ENCODE data around the gene NECAB2. TPM values are rescaled to one million over a fixed set of nuclear protein-coding genes. Genes with fewer than 3 reads are reported as not detected.

NECAB2 gene
- total and polyA plus RNA-seq, 4 donors: 0.10 to 0.57 (median 0.39) TPM

GRCh38 chr16:84049403-84050060 lies 81.5 kb downstream of the NECAB2 start:
- DNase-seq (no peak), ATAC-seq (ENCODE audit: insufficient read depth, low FRiP score) (no peak)
- WGBS, 2 donors: 88 to 94% methylated on average over 13 of the region's 13 CpGs
- no peaks in the 10 kb centered on the region for H3K4me1 ChIP-seq (ENCODE audit: control insufficient read depth in 5 of 5, insufficient read depth in 5 of 5, low read length in 5 of 5)
- H3K4me3 ChIP-seq: no peak overlapping the region
- peaks cover 0 to under 1% (median 0%) of the 10 kb centered on the region in 3 donors for H3K27me3 ChIP-seq (ENCODE audit: control insufficient read depth in 3 of 3, insufficient read depth in 3 of 3, low read length in 2 of 3)
- peaks cover 3 to 36% (median 6%) of the 10 kb centered on the region in 4 donors for H3K36me3 ChIP-seq (ENCODE audit: control insufficient read depth in 4 of 4, insufficient read depth in 4 of 4, low read length in 4 of 4)
- H3K9me3 ChIP-seq (ENCODE audit: control insufficient read depth in 4 of 4, insufficient read depth in 3 of 4, low read length in 3 of 4): no peaks in the 10 kb centered on the region
- TF ChIP-seq CTCF (IDR thresholded peaks at IDR 0.05; ENCODE audit: control extremely low read depth, extremely low read depth): no peak
- H3K9ac ChIP-seq (ENCODE audit: insufficient read depth in 1 of 2, low read length in 2 of 2): no peak overlapping the region
- H3K27ac ChIP-seq (ENCODE audit: low read depth in 1 of 2, low read length in 1 of 2): no peak overlapping the region

DNA sequence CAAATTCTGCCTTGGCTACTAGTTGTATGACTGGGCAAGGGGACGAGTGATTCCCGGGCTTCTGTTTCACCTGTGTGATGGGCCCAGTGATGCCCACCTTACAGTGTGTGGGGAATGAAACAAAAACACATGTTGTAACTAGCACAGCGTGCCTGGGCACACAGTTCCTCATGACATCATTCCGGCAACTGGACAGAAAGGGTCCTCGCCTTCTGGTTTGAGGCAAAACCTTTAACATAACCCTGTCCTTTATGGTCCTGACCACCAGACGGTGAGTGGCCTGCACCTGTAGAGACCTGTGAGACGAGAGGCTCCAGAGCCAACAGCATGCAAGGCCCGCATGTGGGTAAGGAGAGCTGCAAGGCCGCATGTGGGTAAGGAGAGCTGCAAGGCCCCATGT lies 82.3 kb downstream of the NECAB2 start:
- Histone ChIP-seq H3K36me3 (ENCODE audit: control insufficient read depth in 4 of 4, insufficient read depth in 4 of 4, low read length in 4 of 4) (peaks cover 3 to 43% (median 10%) of the 10 kb centered on the region in 4 donors), H3K4me3 (no peak overlapping the region), H3K27ac (ENCODE audit: low read depth in 1 of 2, low read length in 1 of 2) (no peak overlapping the region), H3K4me1 (ENCODE audit: control insufficient read depth in 5 of 5, insufficient read depth in 5 of 5, low read length in 5 of 5) (peaks cover 0 to 2% (median 0%) of the 10 kb centered on the region in 5 donors), H3K27me3 (ENCODE audit: control insufficient read depth in 3 of 3, insufficient read depth in 3 of 3, low read length in 2 of 3) (no peaks in the 10 kb centered on the region), H3K9ac (ENCODE audit: insufficient read depth in 1 of 2, low read length in 2 of 2) (no peak overlapping the region), H3K9me3 (ENCODE audit: control insufficient read depth in 4 of 4, insufficient read depth in 3 of 4, low read length in 3 of 4) (no peaks in the 10 kb centered on the region)
- TF ChIP-seq CTCF (IDR thresholded peaks at IDR 0.05; ENCODE audit: control extremely low read depth, extremely low read depth): no peak
- DNase-seq (no peak), ATAC-seq (ENCODE audit: insufficient read depth, low FRiP score) (no peak)
- WGBS, 2 donors: 87 to 95% methylated on average over 9 of the region's 9 CpGs

- Histone ChIP-seq H3K9ac (ENCODE audit: insufficient read depth in 1 of 2, low read length in 2 of 2) (no peak overlapping the region), H3K36me3 (ENCODE audit: control insufficient read depth in 4 of 4, insufficient read depth in 4 of 4, low read length in 4 of 4) (peaks cover 3 to 54% (median 19%) of the 10 kb centered on the region in 4 donors), H3K4me1 (ENCODE audit: control insufficient read depth in 5 of 5, insufficient read depth in 5 of 5, low read length in 5 of 5) (peaks cover 0 to 8% (median 0%) of the 10 kb centered on the region in 5 donors), H3K9me3 (ENCODE audit: control insufficient read depth in 4 of 4, insufficient read depth in 3 of 4, low read length in 3 of 4) (no peaks in the 10 kb centered on the region), H3K27ac (ENCODE audit: low read depth in 1 of 2, low read length in 1 of 2) (no peak overlapping the region), H3K4me3 (no peak overlapping the region), H3K27me3 (ENCODE audit: control insufficient read depth in 3 of 3, insufficient read depth in 3 of 3, low read length in 2 of 3) (no peaks in the 10 kb centered on the region)
- DNase-seq (peak in 1 of 3 donors; percentile 8), ATAC-seq (ENCODE audit: insufficient read depth, low FRiP score) (no peak)
- 93 to 94% methylated on average over 27 of the region's 27 CpGs for WGBS, 2 donors
- no peak for TF ChIP-seq CTCF (IDR thresholded peaks at IDR 0.05; ENCODE audit: control extremely low read depth, extremely low read depth)
Measured at GRCh38 chr16:84052071-84052622, 84.1 kb downstream of the NECAB2 start.

Small RNAs within 50 kb of the gene (small RNA-seq; reads per million reads assigned to genes)
- gene RNA5SP432 (ENCODE audit: low replicate concordance): not detected

Other genes starting within 250 kb of the NECAB2 start
- 100 to 1,000 TPM; 102 to 109 TPM for gene HSBP1, start 160.3 kb upstream of the NECAB2 start, total RNA-seq
- 10 to 100 TPM; 50.5 to 88.9 TPM for gene HSBP1, start 160.3 kb upstream of the NECAB2 start, polyA plus RNA-seq
- gene MLYCD, start 69.1 kb upstream of the NECAB2 start, total RNA-seq: 1 to 10 TPM; 6.0 to 9.1 TPM
- 1 to 10 TPM; 2.0 to 3.7 TPM for gene MLYCD, start 69.1 kb upstream of the NECAB2 start, polyA plus RNA-seq
- 10 to 100 TPM in 1 of 2 donors, 1 to 10 TPM in 1; 1.5 to 17.0 TPM for gene OSGIN1, start 15.0 kb upstream of the NECAB2 start, total RNA-seq
- gene OSGIN1, start 15.0 kb upstream of the NECAB2 start, polyA plus RNA-seq: 10 to 100 TPM; 10.7 to 17.9 TPM
- not detected for gene SLC38A8, start 74.6 kb downstream of the NECAB2 start, total RNA-seq
- gene SLC38A8, start 74.6 kb downstream of the NECAB2 start, polyA plus RNA-seq: 1 to 10 TPM in 1 of 2 donors, not detected in 1; 1.2 TPM
- gene MBTPS1, start 148.7 kb downstream of the NECAB2 start, total RNA-seq: 100 to 1,000 TPM in 1 of 2 donors, 10 to 100 TPM in 1; 87.7 to 130 TPM
- 10 to 100 TPM; 45.5 to 48.3 TPM for gene MBTPS1, start 148.7 kb downstream of the NECAB2 start, polyA plus RNA-seq
- 10 to 100 TPM; 17.4 to 41.3 TPM for gene HSDL1, start 176.9 kb downstream of the NECAB2 start, total RNA-seq
- gene HSDL1, start 176.9 kb downstream of the NECAB2 start, polyA plus RNA-seq: 10 to 100 TPM; 12.6 to 16.0 TPM
- 10 to 100 TPM; 12.5 to 38.5 TPM for gene DNAAF1, start 177.1 kb downstream of the NECAB2 start, total RNA-seq
- gene DNAAF1, start 177.1 kb downstream of the NECAB2 start, polyA plus RNA-seq: 10 to 100 TPM; 11.5 to 12.3 TPM
- gene TAF1C, start 218.8 kb downstream of the NECAB2 start, total RNA-seq: 10 to 100 TPM; 42.3 to 53.1 TPM
- 10 to 100 TPM; 36.1 to 44.2 TPM for gene TAF1C, start 218.8 kb downstream of the NECAB2 start, polyA plus RNA-seq
- gene ADAD2, start 222.9 kb downstream of the NECAB2 start, total RNA-seq: under 1 TPM; 0.71 to 0.83 TPM
- under 1 TPM; 0.06 to 0.14 TPM for gene ADAD2, start 222.9 kb downstream of the NECAB2 start, polyA plus RNA-seq

All from lung (tissue), 13 donors.